Hepatocyte (in vitro differentiated cells): ENCODE data around the gene CYP2C19. TPM values are rescaled to one million over a fixed set of nuclear protein-coding genes. Genes with fewer than 3 reads are reported as not detected.

Experiments used
- DNase-seq: peaks from one replicate; pipeline ENCODE4 v3.0.0-alpha.2; 2016; ENCODE audit warnings: low spot score
- H2AFZ ChIP-seq: fragments of 200-600 bp; sonication (generic); 2 replicates; pipeline ENCODE4 v1.6.0; 2016; ENCODE audit warnings: antibody characterized with exemption, mild to moderate bottlenecking
- H3K27ac ChIP-seq: fragments of 200-600 bp; sonication (generic); 2 replicates; pipeline ENCODE4 v1.5.1; 2016; ENCODE audit warnings: mild to moderate bottlenecking
- H3K27me3 ChIP-seq: fragments of 200-600 bp; sonication (generic); 2 replicates; pipeline ENCODE4 v1.6.1; 2016
- H3K36me3 ChIP-seq: fragments of 200-600 bp; sonication (generic); replicated peaks from 2 replicates; pipeline ENCODE4 v1.5.1; 2016; ENCODE audit warnings: low read depth; ENCODE audit not compliant: insufficient read depth
- H3K4me1 ChIP-seq: fragments of 200-600 bp; sonication (generic); 2 replicates; pipeline ENCODE4 v1.5.1; 2016; ENCODE audit warnings: mild to moderate bottlenecking, moderate library complexity; ENCODE audit not compliant: insufficient read depth
- H3K4me2 ChIP-seq: fragments of 200-600 bp; sonication (generic); 2 replicates; pipeline ENCODE4 v1.6.0; 2016
- H3K4me3 ChIP-seq: fragments of 200-600 bp; sonication (generic); 2 replicates; pipeline ENCODE4 v1.5.1; 2016; ENCODE audit warnings: mild to moderate bottlenecking
- H3K79me2 ChIP-seq: fragments of 200-600 bp; sonication (generic); 2 replicates; pipeline ENCODE4 v1.6.0; 2017; ENCODE audit warnings: mild to moderate bottlenecking
- H3K9me2 ChIP-seq: fragments of 200-600 bp; sonication (generic); replicated peaks from 2 replicates; pipeline ENCODE4 v1.6.0; 2017; ENCODE audit warnings: mild to moderate bottlenecking; ENCODE audit not compliant: insufficient read depth
- H3K9me3 ChIP-seq: fragments of 200-600 bp; sonication (generic); 2 replicates; pipeline ENCODE4 v1.5.1; 2016; ENCODE audit warnings: low read depth, mild to moderate bottlenecking
- H4K20me1 ChIP-seq: fragments of 200-600 bp; sonication (generic); 2 replicates; pipeline ENCODE4 v1.6.0; 2016; ENCODE audit warnings: mild to moderate bottlenecking; ENCODE audit not compliant: insufficient read depth, poor library complexity, severe bottlenecking
- CTCF ChIP-seq: fragments of 200-600 bp; sonication (generic); IDR thresholded peaks from 2 replicates; pipeline ENCODE4 v1.5.1; 2016; ENCODE audit warnings: antibody characterized with exemption, mild to moderate bottlenecking; ENCODE audit not compliant: poor library complexity
- EZH2 ChIP-seq: fragments of 200-600 bp; sonication (generic); IDR thresholded peaks from 2 replicates; pipeline ENCODE4 v1.6.1; 2016; ENCODE audit warnings: antibody characterized with exemption, mild to moderate bottlenecking, borderline replicate concordance
- EZH2phosphoT487 ChIP-seq: fragments of 200-600 bp; sonication (generic); IDR thresholded peaks from one replicate; pipeline ENCODE4 v1.6.1; 2018; ENCODE audit warnings: antibody characterized with exemption, mild to moderate bottlenecking, low read depth, moderate library complexity; ENCODE audit not compliant: unreplicated experiment, severe bottlenecking
- WGBS: methylation state at CpG from one replicate; pipeline ENCODE4 v1.1.6; 2016; ENCODE audit warnings: low lambda C conversion rate; ENCODE audit errors: missing lambda C conversion rate; 5-methylcytosine and 5-hydroxymethylcytosine counted together
- polyA plus RNA-seq: library from polyadenylated mRNA; unstranded; fragments of >200 nt; fragmentation: Nextera tagmentation; extraction: Ambion mirVana; gene quantifications from 2 replicates; pipeline ENCODE4 v1.2.1, GENCODE V29; 2016
- total RNA-seq: library from RNA; depleted of rRNA; stranded (reverse); fragments of >200 nt; gene quantifications from 2 replicates; pipeline ENCODE4 v1.2.3, GENCODE V29; 2014

The CYP2C19 gene
- total and polyA plus RNA-seq, 2 experiments from 2014 or later, result 21.3 to 44.6 TPM

GRCh38 chr10:94902080-94902479 is 139.6 kb downstream of the CYP2C19 start:
- peaks cover 2% of the 10 kb centered on the region for H3K9me3 ChIP-seq
- no peak overlapping the region for H2AFZ ChIP-seq
- no peak for DNase-seq
- peaks cover 16% of the 10 kb centered on the region for H3K4me1 ChIP-seq
- peak overlapping the region; percentile 39 for H3K4me2 ChIP-seq
- no peaks in the 10 kb centered on the region for H3K9me2 ChIP-seq
- H4K20me1 ChIP-seq, result no peaks in the 10 kb centered on the region
- H3K27ac ChIP-seq, result peak overlapping the region; percentile 66
- TF ChIP-seq EZH2 (no peak), CTCF (no peak), EZH2phosphoT487 (no peak)
- no peaks in the 10 kb centered on the region for H3K79me2 ChIP-seq
- H3K4me3 ChIP-seq, result no peak overlapping the region
- H3K36me3 ChIP-seq, result no peaks in the 10 kb centered on the region
- no peaks in the 10 kb centered on the region for H3K27me3 ChIP-seq
- WGBS, result 46% methylated on average over 1 of the region's 1 CpG

DNA sequence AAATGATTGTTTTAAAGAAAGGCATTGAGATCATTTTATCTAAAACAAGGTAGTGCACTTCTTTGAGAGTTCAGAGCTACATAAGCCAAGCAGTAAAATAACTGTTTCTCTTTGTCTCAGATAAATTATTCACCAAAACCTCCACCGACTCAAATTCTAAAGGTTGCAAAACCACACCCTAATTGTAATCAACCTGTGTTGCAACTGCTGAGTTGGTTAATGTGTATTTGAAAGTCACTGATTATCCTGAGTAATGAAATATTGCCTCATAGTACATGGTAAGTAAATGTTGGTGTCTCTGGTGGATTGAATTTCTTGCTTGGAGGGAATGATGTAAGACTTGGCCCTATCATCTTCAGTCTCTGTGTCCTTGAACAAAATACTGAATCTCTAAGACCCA is 140.1 kb downstream of the CYP2C19 start:
- no peaks in the 10 kb centered on the region for H4K20me1 ChIP-seq
- H3K9me3 ChIP-seq, result peaks cover 4% of the 10 kb centered on the region
- H3K27ac ChIP-seq, result peak overlapping the region; percentile 66
- H3K27me3 ChIP-seq, result no peaks in the 10 kb centered on the region
- no peaks in the 10 kb centered on the region for H3K36me3 ChIP-seq
- peaks cover 16% of the 10 kb centered on the region for H3K4me1 ChIP-seq
- TF ChIP-seq CTCF, result no peak
- TF ChIP-seq EZH2, result no peak
- TF ChIP-seq EZH2phosphoT487, result no peak
- peak; percentile 60 for DNase-seq
- H3K9me2 ChIP-seq, result no peaks in the 10 kb centered on the region
- H3K79me2 ChIP-seq, result no peaks in the 10 kb centered on the region
- H3K4me2 ChIP-seq, result peak overlapping the region; percentile 39
- no peak overlapping the region for H3K4me3 ChIP-seq
- WGBS, result 0% methylated on average over 1 of the region's 1 CpG
- no peak overlapping the region for H2AFZ ChIP-seq

Other genes with a start within 250 kb of the CYP2C19 start
- gene HELLS, start 216.9 kb upstream of the CYP2C19 start, total RNA-seq, result 27.0 and 39.4 TPM in 2 replicates
- gene HELLS, start 216.9 kb upstream of the CYP2C19 start, polyA plus RNA-seq, result 15.8 and 22.2 TPM in 2 replicates
- 18.5 and 19.5 TPM in 2 replicates for gene CYP2C18, start 79.0 kb upstream of the CYP2C19 start, total RNA-seq
- gene CYP2C18, start 79.0 kb upstream of the CYP2C19 start, polyA plus RNA-seq, result 16.2 and 17.2 TPM in 2 replicates
- gene CYP2C9, start 176.0 kb downstream of the CYP2C19 start, total RNA-seq, result 61.1 and 69.0 TPM in 2 replicates
- 32.1 and 39.3 TPM in 2 replicates for gene CYP2C9, start 176.0 kb downstream of the CYP2C19 start, polyA plus RNA-seq